Natural killer cell (primary cell): ENCODE data around the gene DNMT3B. TPM values are rescaled to one million over a fixed set of nuclear protein-coding genes. Genes with fewer than 3 reads are reported as not detected.
A peak's percentile ranks its signal among the peaks of the same experiment; 100 is the strongest.

Source experiments
- ATAC-seq, 3 donors: fragments of 150-1000 bp in 2 of 3; fragments of 200-7000 bp in 1 of 3; cut with Tn5 transposase; 1 replicate in 1 of 3; 2 replicates in 2 of 3; pipeline ENCODE4 v1.10.0; 2021; ENCODE audit warnings: mild to moderate bottlenecking in 2 of 3, moderate library complexity in 2 of 3
- DNase-seq, 2 donors: peaks; one replicate each; pipeline versions ENCODE4 v3.0.0 to v3.0.0-alpha.2; 2013 to 2021; ENCODE audit warnings: mixed read lengths in 1 of 2
- H3K27ac ChIP-seq: one replicate; pipeline ENCODE4 v1.5.1; 2013; ENCODE audit warnings: mild to moderate bottlenecking, low read length
- H3K27me3 ChIP-seq: one replicate; pipeline ENCODE4 v1.6.1; 2013; ENCODE audit warnings: low read length; ENCODE audit not compliant: control insufficient read depth, insufficient read depth
- H3K36me3 ChIP-seq: one replicate; pipeline ENCODE4 v1.6.1; 2013; ENCODE audit warnings: low read length; ENCODE audit not compliant: control insufficient read depth, insufficient read depth
- H3K4me1 ChIP-seq: one replicate; pipeline ENCODE4 v1.6.1; 2013; ENCODE audit warnings: low read length; ENCODE audit not compliant: control insufficient read depth, insufficient read depth
- H3K4me3 ChIP-seq: one replicate; pipeline ENCODE4 v1.5.1; 2013; ENCODE audit warnings: low read length
- H3K9me3 ChIP-seq: one replicate; pipeline ENCODE4 v1.6.1; 2013; ENCODE audit warnings: low read length; ENCODE audit not compliant: control insufficient read depth, insufficient read depth
- H3K27ac Mint-ChIP-seq, 2 donors: one replicate each; pipeline ENCODE4 v1.8.0; 2022; ENCODE audit warnings: mild to moderate bottlenecking in 2 of 2, mixed read lengths in 2 of 2, moderate library complexity in 1 of 2
- H3K27me3 Mint-ChIP-seq, 2 donors: one replicate each; pipeline ENCODE4 v1.8.0; 2022; ENCODE audit warnings: low read depth in 2 of 2, mixed read lengths in 2 of 2
- H3K36me3 Mint-ChIP-seq: one replicate; pipeline ENCODE4 v1.8.0; 2022; ENCODE audit warnings: mixed read lengths
- H3K4me1 Mint-ChIP-seq, 2 donors: one replicate each; pipeline ENCODE4 v1.8.0; 2022; ENCODE audit warnings: mixed read lengths in 2 of 2
- H3K4me3 Mint-ChIP-seq: one replicate; pipeline ENCODE4 v1.8.0; 2022; ENCODE audit warnings: mild to moderate bottlenecking, moderate library complexity, mixed read lengths
- H3K9me3 Mint-ChIP-seq, 2 donors: one replicate each; pipeline ENCODE4 v1.8.0; 2022; ENCODE audit warnings: mixed read lengths in 2 of 2
- CTCF ChIP-seq: fragments of 200-600 bp; IDR thresholded peaks from one replicate; pipeline ENCODE4 v1.8.0; 2022; ENCODE audit warnings: antibody characterized with exemption
- WGBS: methylation state at CpG from one replicate; pipeline ENCODE4 v1.1.7; 2013; ENCODE audit warnings: missing lambda C conversion rate; ENCODE audit not compliant: insufficient coverage; 5-methylcytosine and 5-hydroxymethylcytosine counted together
- intact Hi-C: fragments of 100-400 bp; cut with micrococcal nuclease; formaldehyde crosslinking; loops from one replicate; pipeline ENCODE4 v1.14.2; 2022
- total RNA-seq, 4 donors: library from RNA; stranded (reverse); fragments of 120-200 nt in 1 of 4; gene quantifications; one replicate each; pipeline versions ENCODE4 v1.2.3 to v1.2.4, GENCODE V29; 2013 to 2022

Gene DNMT3B
- total RNA-seq, 3 donors from 2014 or later (not counting 1 experiment from before 2014, with no cell fraction given): 0.42 to 0.68 (median 0.43) TPM

DNA sequence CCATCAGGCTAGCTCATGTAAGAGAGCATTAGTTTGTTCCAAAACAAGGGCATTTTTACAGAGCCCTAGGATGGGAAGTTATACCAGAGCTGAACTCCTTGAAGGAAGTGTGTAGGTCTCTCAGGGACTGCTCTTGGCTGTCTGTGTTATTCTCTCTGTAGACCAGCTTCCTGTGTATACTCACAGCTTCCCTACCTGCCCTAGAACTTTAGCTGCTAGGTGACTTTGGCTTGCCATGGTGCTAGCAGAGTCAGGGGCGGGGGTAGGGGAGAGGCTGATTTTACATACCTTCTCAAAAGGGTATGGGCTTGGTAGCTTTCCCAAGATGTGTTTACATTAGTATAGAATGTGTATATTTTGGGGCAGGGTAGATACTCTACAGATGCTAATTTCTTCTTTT lies 75.0 kb downstream of the DNMT3B start:
- peaks cover 7% of the 10 kb centered on the region for H3K36me3 Mint-ChIP-seq
- Histone ChIP-seq H3K4me3 (no peak overlapping the region), H3K27ac (no peak overlapping the region), H3K9me3 (no peaks in the 10 kb centered on the region), H3K4me1 (peaks cover 10% of the 10 kb centered on the region), H3K27me3 (no peaks in the 10 kb centered on the region), H3K36me3 (peaks cover 59% of the 10 kb centered on the region)
- no peaks in the 10 kb centered on the region for H3K27me3 Mint-ChIP-seq
- DNase-seq: no peak
- intact Hi-C loops: no loop called here
- TF ChIP-seq CTCF: no peak
- H3K4me3 Mint-ChIP-seq: no peak overlapping the region
- ATAC-seq: no peak
- no peak overlapping the region for H3K27ac Mint-ChIP-seq
- no peaks in the 10 kb centered on the region for H3K9me3 Mint-ChIP-seq
- H3K4me1 Mint-ChIP-seq: peaks cover 27 to 34% of the 10 kb centered on the region in 2 donors
- WGBS: 100% methylated on average over 1 of the region's 1 CpG

DNA sequence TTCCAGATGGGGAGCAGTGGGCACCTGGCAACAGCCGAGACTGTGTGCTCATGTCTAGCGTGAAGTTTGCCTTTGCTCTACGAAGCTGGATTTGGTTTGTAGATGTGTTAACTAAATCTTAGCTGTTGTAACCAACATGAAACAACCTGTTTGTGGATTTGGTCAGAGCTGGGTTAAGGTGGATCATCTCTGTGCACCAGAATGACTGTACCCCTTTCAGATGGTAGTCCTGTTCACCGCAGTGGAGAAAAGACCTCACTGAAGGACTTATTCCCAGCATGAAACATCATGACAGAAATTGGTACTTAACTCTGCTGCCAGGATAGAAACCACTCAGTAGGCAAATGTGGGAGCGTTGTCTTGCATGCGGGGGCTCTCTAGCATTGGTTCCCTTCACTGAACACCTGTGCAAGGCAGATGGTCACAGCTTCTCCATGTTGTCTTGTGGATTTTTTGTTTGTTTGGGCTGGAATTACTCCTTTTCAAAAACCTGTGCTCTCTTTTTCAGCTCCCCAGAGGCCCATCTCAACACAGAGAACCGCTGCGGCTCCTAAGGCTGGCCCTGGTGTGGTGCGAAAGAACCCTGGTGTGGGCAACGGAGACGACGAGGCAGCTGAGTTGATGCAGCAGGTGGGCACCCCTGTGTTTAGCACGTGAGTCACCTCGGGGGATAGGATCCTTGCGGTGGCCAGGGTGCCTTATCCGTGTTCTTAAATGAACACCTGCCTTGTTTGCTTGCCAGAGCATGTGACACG lies 77.2 kb downstream of the DNMT3B start:
- Mint-ChIP-seq H3K27me3 (no peaks in the 10 kb centered on the region), H3K36me3 (peaks cover 13% of the 10 kb centered on the region), H3K4me3 (no peak overlapping the region), H3K4me1 (peaks cover 20 to 31% of the 10 kb centered on the region in 2 donors), H3K27ac (peak overlapping the region; percentile 49 to 50), H3K9me3 (no peaks in the 10 kb centered on the region)
- DNase-seq (no peak), ATAC-seq (no peak)
- peaks cover 65% of the 10 kb centered on the region for H3K36me3 ChIP-seq
- 90% methylated on average over 17 of the region's 17 CpGs for WGBS
- H3K4me1 ChIP-seq: no peaks in the 10 kb centered on the region
- intact Hi-C loops: no loop called here
- no peak overlapping the region for H3K27ac ChIP-seq
- no peaks in the 10 kb centered on the region for H3K9me3 ChIP-seq
- no peak overlapping the region for H3K4me3 ChIP-seq
- no peak for TF ChIP-seq CTCF
- H3K27me3 ChIP-seq: no peaks in the 10 kb centered on the region

- H3K4me1 Mint-ChIP-seq: peaks cover 25 to 35% of the 10 kb centered on the region in 2 donors
These were observed 77.7 kb downstream of the DNMT3B start for GRCh38 chr20:32839982-32840285.

More at GRCh38 chr20:32839982-32840285, 77.7 kb downstream of the DNMT3B start:
- H3K4me1 ChIP-seq: no peaks in the 10 kb centered on the region
- H3K4me3 ChIP-seq: no peak overlapping the region
- H3K27me3 ChIP-seq: no peaks in the 10 kb centered on the region
- H3K27me3 Mint-ChIP-seq: no peaks in the 10 kb centered on the region
- no peaks in the 10 kb centered on the region for H3K9me3 ChIP-seq
- intact Hi-C loops: no loop called here
- 91% methylated on average over 4 of the region's 4 CpGs for WGBS
- peak overlapping the region; percentile 49 to 50 for H3K27ac Mint-ChIP-seq
- no peak for TF ChIP-seq CTCF
- peaks cover 64% of the 10 kb centered on the region for H3K36me3 ChIP-seq
- DNase-seq (no peak), ATAC-seq (no peak)
- no peaks in the 10 kb centered on the region for H3K9me3 Mint-ChIP-seq
- H3K36me3 Mint-ChIP-seq: peaks cover 13% of the 10 kb centered on the region
- no peak overlapping the region for H3K4me3 Mint-ChIP-seq
- H3K27ac ChIP-seq: no peak overlapping the region
